Cardiac fibroblast (primary cell): Measurements from ENCODE around the gene DOLK.

ENCODE experiments used
- DNase-seq, 2 donors: peaks; one replicate each; pipeline versions ENCODE4 v3.0.0 to v3.0.0-alpha.2; 2010; ENCODE audit warnings: low read depth in 2 of 2
- H3K4me3 ChIP-seq, 2 donors: replicated peaks in 1 of 2; 1 replicate in 1 of 2; 2 replicates in 1 of 2; pipeline ENCODE4 v1.5.1; 2011; ENCODE audit warnings: low read depth in 2 of 2, low read length in 2 of 2, mild to moderate bottlenecking in 2 of 2, moderate library complexity in 1 of 2
- CTCF ChIP-seq: IDR thresholded peaks from one replicate; pipeline ENCODE4 v1.5.1; 2011; ENCODE audit warnings: low read depth, mild to moderate bottlenecking, low read length, inconsistent platforms

Gene DOLK

GRCh38 chr9:128908372-128908771 lies 39.0 kb downstream of the DOLK start:
- DNase-seq, result no peak
- TF ChIP-seq CTCF, result no peak
- no peak overlapping the region for H3K4me3 ChIP-seq

GRCh38 chr9:128906741-128907140 lies 40.7 kb downstream of the DOLK start:
- peak in 1 of 2 donors; percentile 29 for DNase-seq
- no peak overlapping the region for H3K4me3 ChIP-seq
- no peak for TF ChIP-seq CTCF

GRCh38 chr9:128905964-128906363 lies 41.4 kb downstream of the DOLK start:
- DNase-seq, result no peak
- no peak overlapping the region for H3K4me3 ChIP-seq
- TF ChIP-seq CTCF, result no peak

GRCh38 chr9:128903871-128904620 lies 43.4 kb downstream of the DOLK start:
- peak in 1 of 2 donors; percentile 46 for DNase-seq
- no peak for TF ChIP-seq CTCF
- H3K4me3 ChIP-seq, result no peak overlapping the region

- TF ChIP-seq CTCF, result no peak
These were observed 44.3 kb downstream of the DOLK start for GRCh38 chr9:128903079-128903461.

GRCh38 chr9:128902351-128903078 lies 44.9 kb downstream of the DOLK start:
- TF ChIP-seq CTCF, result no peak
- no peak overlapping the region for H3K4me3 ChIP-seq
- no peak for DNase-seq

More at GRCh38 chr9:128903079-128903461, 44.3 kb downstream of the DOLK start:
- DNase-seq, result no peak
- H3K4me3 ChIP-seq, result no peak overlapping the region
